GM18526 (cell line): Measurements from ENCODE around the gene DTYMK.
A peak's percentile ranks its signal among the peaks of the same experiment; 100 is the strongest.

Experiments used
- POLR2A ChIP-seq: IDR thresholded peaks from 3 replicates; pipeline ENCODE4 v1.6.1; 2011; ENCODE audit not compliant: insufficient read length; ENCODE audit errors: extremely low read depth

The DTYMK gene, protein sequence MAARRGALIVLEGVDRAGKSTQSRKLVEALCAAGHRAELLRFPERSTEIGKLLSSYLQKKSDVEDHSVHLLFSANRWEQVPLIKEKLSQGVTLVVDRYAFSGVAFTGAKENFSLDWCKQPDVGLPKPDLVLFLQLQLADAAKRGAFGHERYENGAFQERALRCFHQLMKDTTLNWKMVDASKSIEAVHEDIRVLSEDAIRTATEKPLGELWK

GRCh38 chr2:241686650-241687425 is at the start of gene DTYMK:
TSS of gene DTYMK (minus strand) at chr2:241686815. CDS start at chr2:241686783, 32 bp downstream.
- peak; percentile 84 for TF ChIP-seq POLR2A

DNA sequence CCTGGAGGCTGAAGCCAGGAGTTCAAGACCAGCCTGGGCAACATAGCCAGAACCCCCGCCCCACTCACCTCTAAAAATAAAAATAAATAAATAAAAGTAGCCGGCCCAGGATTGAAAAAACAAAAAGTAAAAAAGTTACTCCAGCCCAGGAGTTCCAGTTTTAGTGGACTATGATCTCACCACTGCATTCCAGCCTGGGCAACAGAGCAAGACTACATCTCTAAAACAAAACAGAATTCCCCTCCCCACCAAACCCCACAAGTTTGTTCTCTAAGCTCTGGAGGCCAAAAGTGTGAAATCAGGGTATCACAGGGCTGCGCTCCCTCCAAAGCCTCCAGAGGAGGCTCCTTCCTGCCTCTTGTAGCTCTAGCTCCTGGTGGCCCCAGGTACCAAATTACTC is 49.5 kb upstream of the DTYMK start:
- TF ChIP-seq POLR2A = no peak

GRCh38 chr2:241734467-241735208 is 48.0 kb upstream of the DTYMK start, which contains the start of gene D2HGDH:
TSS of gene D2HGDH (plus strand) at chr2:241734630. CDS start at chr2:241735225, 595 bp downstream.
- peak; percentile 89 for TF ChIP-seq POLR2A

DNA sequence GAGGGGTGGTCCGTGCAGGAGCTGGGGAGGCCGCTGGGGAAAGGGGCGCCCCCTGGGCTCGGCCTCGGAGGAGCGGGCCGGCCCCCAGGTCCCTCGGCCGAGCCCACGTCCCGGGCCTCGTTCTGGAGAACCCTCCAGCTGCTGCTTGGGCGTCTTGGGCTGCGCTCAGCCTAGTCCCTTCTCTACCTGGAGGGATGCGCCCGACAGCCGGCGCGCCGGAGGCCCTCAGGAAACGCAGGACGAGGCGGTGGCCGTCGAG is 47.5 kb upstream of the DTYMK start:
- no peak for TF ChIP-seq POLR2A

- TF ChIP-seq POLR2A = no peak
Measured at GRCh38 chr2:241733391-241734207, 47.0 kb upstream of the DTYMK start.

GRCh38 chr2:241730671-241731293 is 44.2 kb upstream of the DTYMK start:
- TF ChIP-seq POLR2A = no peak

- no peak for TF ChIP-seq POLR2A
Measured at GRCh38 chr2:241729868-241730267, 43.3 kb upstream of the DTYMK start.

GRCh38 chr2:241728627-241729026 is 42.0 kb upstream of the DTYMK start:
- no peak for TF ChIP-seq POLR2A

- no peak for TF ChIP-seq POLR2A
Measured at GRCh38 chr2:241728000-241728399, 41.4 kb upstream of the DTYMK start.

DNA sequence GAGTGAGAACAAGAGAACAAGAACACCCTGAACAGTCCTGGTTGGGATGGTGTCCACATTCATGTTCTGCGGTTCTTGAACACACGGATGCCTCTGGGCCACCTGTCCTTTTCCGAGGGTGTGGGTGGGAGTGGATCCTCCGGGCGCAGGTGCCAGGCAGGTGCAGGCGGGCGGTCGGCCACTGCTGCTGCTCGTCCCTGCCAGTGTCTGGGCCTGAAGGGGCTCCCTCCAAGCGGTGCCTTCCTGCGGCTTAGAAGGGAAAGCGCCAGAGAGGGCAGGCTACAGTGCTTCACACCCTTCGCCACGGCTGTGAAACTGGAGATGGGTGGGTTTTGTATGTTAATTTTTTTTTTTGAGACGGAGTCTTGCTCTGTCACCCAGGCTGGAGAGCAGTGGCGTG is 39.8 kb upstream of the DTYMK start:
- TF ChIP-seq POLR2A = no peak

GRCh38 chr2:241724975-241725870 is 38.6 kb upstream of the DTYMK start:
- no peak for TF ChIP-seq POLR2A

GRCh38 chr2:241724259-241724974 is 37.8 kb upstream of the DTYMK start:
- no peak for TF ChIP-seq POLR2A

- TF ChIP-seq POLR2A = no peak
Measured at GRCh38 chr2:241722896-241723454, 36.4 kb upstream of the DTYMK start.

GRCh38 chr2:241721852-241722251 is 35.2 kb upstream of the DTYMK start:
- no peak for TF ChIP-seq POLR2A
